Sigmoid colon (tissue), 7 donors: ENCODE measurements around the gene EXOSC2. TPM values are rescaled to one million over a fixed set of nuclear protein-coding genes. Genes with fewer than 3 reads are reported as not detected.

ENCODE experiments used
- DNase-seq: peaks from one replicate; pipeline ENCODE4 v3.0.0-alpha.2; 2019
- H3K27ac ChIP-seq, 4 donors: fragments of 200-600 bp; sonication (generic); one replicate each; pipeline ENCODE4 v1.5.1; 2016 to 2019; ENCODE audit warnings: mild to moderate bottlenecking in 1 of 4
- H3K27me3 ChIP-seq, 3 donors: fragments of 200-600 bp; sonication (generic); one replicate each; pipeline ENCODE4 v1.5.1; 2019; ENCODE audit warnings: mild to moderate bottlenecking in 1 of 3
- H3K36me3 ChIP-seq, 4 donors: fragments of 200-600 bp; sonication (generic); one replicate each; pipeline ENCODE4 v1.5.1; 2016 to 2019
- H3K4me1 ChIP-seq, 4 donors: fragments of 200-600 bp; sonication (generic); one replicate each; pipeline ENCODE4 v1.5.1; 2017 to 2019
- H3K4me3 ChIP-seq, 4 donors: fragments of 200-600 bp; sonication (generic); one replicate each; pipeline ENCODE4 v1.5.1; 2017 to 2019; ENCODE audit warnings: mild to moderate bottlenecking in 2 of 4, moderate library complexity in 1 of 4
- H3K9me3 ChIP-seq, 4 donors: fragments of 200-600 bp in 3 of 4; sonication (generic) in 3 of 4; one replicate each; pipeline versions ENCODE4 v1.5.1 to v1.6.1; 2013 to 2019
- CTCF ChIP-seq, 4 experiments: fragments of 450-650 bp in 3 of 4; fragments of 200-600 bp in 1 of 4; IDR thresholded peaks; one replicate each; pipeline ENCODE4 v1.5.1; 2016 to 2019; ENCODE audit warnings: antibody characterized with exemption in 4 of 4, mild to moderate bottlenecking in 3 of 4, moderate library complexity in 2 of 4
- EP300 ChIP-seq, 4 donors: sonication (generic); formaldehyde crosslinking; IDR thresholded peaks; one replicate each; pipeline ENCODE4 v1.6.1; 2017; ENCODE audit warnings: antibody characterized with exemption in 4 of 4
- POLR2A ChIP-seq, 2 donors: fragments of 450-650 bp; IDR thresholded peaks; one replicate each; pipeline ENCODE4 v1.6.1; 2016; ENCODE audit warnings: antibody characterized with exemption in 2 of 2, mild to moderate bottlenecking in 2 of 2, moderate library complexity in 2 of 2
- POLR2AphosphoS5 ChIP-seq, 4 donors: sonication (generic); formaldehyde crosslinking; IDR thresholded peaks; one replicate each; pipeline ENCODE4 v1.6.1; 2017; ENCODE audit warnings: antibody characterized with exemption in 4 of 4
- WGBS, 2 donors: extraction: QIAGEN DNeasy Blood & Tissue Kit; methylation state at CpG; one replicate each; pipeline ENCODE4 v1.1.7; 2013; 5-methylcytosine and 5-hydroxymethylcytosine counted together
- intact Hi-C: fragments of 100-400 bp; cut with DNase I; formaldehyde crosslinking; loops from one replicate; pipeline ENCODE4 v1.15.1; 2023
- polyA plus RNA-seq, 3 donors: library from polyadenylated mRNA; stranded (reverse); fragments of 200-250 nt; gene quantifications; one replicate each; pipeline ENCODE4 v1.2.3, GENCODE V29; 2013
- total RNA-seq, 4 donors: library from RNA; depleted of rRNA; stranded (reverse); fragments of >200 nt; gene quantifications; one replicate each; pipeline ENCODE4 v1.1.0, GENCODE V29; 2016
- donor health status: healthy with polysubstance abuse.
- donor health status: Bipolar disorder and iron deficiency.
- donor health status: healthy.

EXOSC2 gene
- total and polyA plus RNA-seq, 7 donors = 6.6 to 24.1 (median 12.5) TPM

GRCh38 chr9:130693101-130693425 is 517 bp upstream of the EXOSC2 start:
- no peak for DNase-seq
- intact Hi-C loops = no loop called here
- 9 to 16% methylated on average over 8 of the region's 8 CpGs for WGBS, 2 donors
- H3K27ac ChIP-seq = peak overlapping the region; percentile 69 to 74 (median 71)
- no peaks in the 10 kb centered on the region for H3K27me3 ChIP-seq
- no peak for TF ChIP-seq EP300 (IDR thresholded peaks at IDR 0.05)
- TF ChIP-seq POLR2A (IDR thresholded peaks at IDR 0.05) = no peak
- no peak for TF ChIP-seq POLR2AphosphoS5 (IDR thresholded peaks at IDR 0.05)
- no peak for TF ChIP-seq CTCF (IDR thresholded peaks at IDR 0.05)
- no peaks in the 10 kb centered on the region for H3K9me3 ChIP-seq
- peaks cover 0 to 31% (median 27%) of the 10 kb centered on the region in 4 donors for H3K4me1 ChIP-seq
- H3K4me3 ChIP-seq = peak overlapping the region; percentile 56 to 67 (median 58)
- peaks cover 2 to 28% (median 9%) of the 10 kb centered on the region in 4 donors for H3K36me3 ChIP-seq

- intact Hi-C loops = no loop called here
- no peak for DNase-seq
- Histone ChIP-seq H3K4me1 (peaks cover 0 to 30% (median 27%) of the 10 kb centered on the region in 4 donors), H3K9me3 (no peaks in the 10 kb centered on the region), H3K27me3 (no peaks in the 10 kb centered on the region), H3K4me3 (peak overlapping the region; percentile 56 to 67 (median 58)), H3K36me3 (peaks cover 7 to 39% (median 15%) of the 10 kb centered on the region in 4 donors), H3K27ac (peak overlapping the region in 3 of 4 donors; percentile 69 to 71 (median 71))
- TF ChIP-seq POLR2AphosphoS5 (IDR thresholded peaks at IDR 0.05) (no peak), EP300 (IDR thresholded peaks at IDR 0.05) (no peak), POLR2A (IDR thresholded peaks at IDR 0.05) (no peak), CTCF (IDR thresholded peaks at IDR 0.05) (no peak)
- 1% methylated on average over 8 of the region's 8 CpGs for WGBS, 2 donors
Measured at GRCh38 chr9:130694205-130694604, 625 bp downstream of the EXOSC2 start.

- no peak for DNase-seq
- TF ChIP-seq POLR2A (IDR thresholded peaks at IDR 0.05) (no peak), POLR2AphosphoS5 (IDR thresholded peaks at IDR 0.05) (no peak), CTCF (IDR thresholded peaks at IDR 0.05) (no peak), EP300 (IDR thresholded peaks at IDR 0.05) (no peak)
- Histone ChIP-seq H3K4me1 (peaks cover 0 to 26% (median 23%) of the 10 kb centered on the region in 4 donors), H3K9me3 (no peaks in the 10 kb centered on the region), H3K4me3 (no peak overlapping the region), H3K27me3 (no peaks in the 10 kb centered on the region), H3K36me3 (peaks cover 7 to 56% (median 22%) of the 10 kb centered on the region in 4 donors), H3K27ac (no peak overlapping the region)
- 95 to 96% methylated on average over 4 of the region's 4 CpGs for WGBS, 2 donors
- intact Hi-C loops = no loop called here
Measured at GRCh38 chr9:130696139-130696650, 2.6 kb downstream of the EXOSC2 start.

- Histone ChIP-seq H3K4me1 (peaks cover 0 to 32% (median 24%) of the 10 kb centered on the region in 4 donors), H3K36me3 (peaks cover 12 to 63% (median 22%) of the 10 kb centered on the region in 4 donors)
- WGBS, 2 donors = 86 to 95% methylated on average over 8 of the region's 8 CpGs
Measured at GRCh38 chr9:130696996-130697395, 3.4 kb downstream of the EXOSC2 start.

More at GRCh38 chr9:130696996-130697395, 3.4 kb downstream of the EXOSC2 start:
- intact Hi-C loops = no loop called here
- DNase-seq = no peak
- Histone ChIP-seq H3K9me3 (no peaks in the 10 kb centered on the region), H3K4me3 (no peak overlapping the region), H3K27me3 (no peaks in the 10 kb centered on the region), H3K27ac (no peak overlapping the region)
- no peak for TF ChIP-seq CTCF (IDR thresholded peaks at IDR 0.05)
- no peak for TF ChIP-seq POLR2AphosphoS5 (IDR thresholded peaks at IDR 0.05)
- no peak for TF ChIP-seq EP300 (IDR thresholded peaks at IDR 0.05)
- TF ChIP-seq POLR2A (IDR thresholded peaks at IDR 0.05) = no peak
